GM12878 (cell line): Measurements from ENCODE around the gene SPCS2. TPM values are rescaled to one million over a fixed set of nuclear protein-coding genes. Genes with fewer than 3 reads are reported as not detected.
"Not testable (repeated sequence)": the region's sequence is repeated elsewhere in the genome, so short reads cannot be mapped to it uniquely, and the experiment has no call there.

Source experiments
- ATAC-seq: fragments of 200-7000 bp; cut with Tn5 transposase; 3 replicates; pipeline ENCODE4 v1.9.1; 2020; ENCODE audit warnings: mild to moderate bottlenecking, moderate library complexity
- BruUV-seq: library from RNA; stranded (reverse); fragments of 400-500 nt; replicated peaks from 2 replicates; lab custom pipeline; 2021; lab: Mats Ljungman, UMichigan
- CTCF ChIA-PET: fragments of 300-600 bp; sonication (Branson Sonifier 250); formaldehyde crosslinking; extraction: SDS; loops from one replicate; lab custom pipeline; 2021; ENCODE audit warnings: inconsistent platforms; lab: Yijun Ruan, JAX
- POLR2A ChIA-PET: fragments of 350-600 bp; formaldehyde crosslinking; extraction: SDS; loops from one replicate; lab custom pipeline; 2021; ENCODE audit warnings: inconsistent platforms; lab: Charles Lee
- RAD21 ChIA-PET: fragments of 300-600 bp; sonication (Branson Sonifier 250); formaldehyde crosslinking; loops from one replicate; lab custom pipeline; 2023; ENCODE audit warnings: antibody characterized with exemption; ENCODE audit not compliant: unreplicated experiment; lab: Charles Lee
- SMC1A ChIA-PET: fragments of 300-600 bp; sonication (Branson Sonifier 250); formaldehyde crosslinking; loops from one replicate; lab custom pipeline; 2023; ENCODE audit not compliant: unreplicated experiment, uncharacterized antibody; lab: Charles Lee
- DNase-seq: peaks from one replicate; pipeline ENCODE4 v3.0.0-alpha.2; 2011; ENCODE audit warnings: low read depth, low spot score
- FAIRE-seq: peaks from 3 replicates; lab custom pipeline; 2011; peaks lifted over from hg19 to GRCh38; lab: Jason Lieb, UNC
- H2AFZ ChIP-seq: 2 replicates; pipeline ENCODE4 v1.6.0; 2011; ENCODE audit warnings: low read depth, low read length, control low read depth; ENCODE audit not compliant: control insufficient read depth
- H3K27ac ChIP-seq: 2 replicates; pipeline ENCODE4 v1.5.1; 2011; ENCODE audit warnings: control low read depth; ENCODE audit not compliant: control insufficient read depth, insufficient read depth
- H3K27me3 ChIP-seq, 2 experiments: replicated peaks in 1 of 2; 2 replicates each; pipeline versions ENCODE4 v1.6.0 to v1.6.1; 2011; ENCODE audit warnings: low read length in 1 of 2; ENCODE audit not compliant: control insufficient read depth in 2 of 2, insufficient read depth in 2 of 2
- H3K36me3 ChIP-seq, 2 experiments: 2 replicates each; pipeline ENCODE4 v1.5.1; 2011; ENCODE audit warnings: low read length in 1 of 2; ENCODE audit not compliant: control insufficient read depth in 2 of 2, insufficient read depth in 2 of 2
- H3K4me1 ChIP-seq: 2 replicates; pipeline ENCODE4 v1.6.1; 2011; ENCODE audit warnings: mild to moderate bottlenecking, low read length, moderate library complexity, mixed read lengths; ENCODE audit not compliant: control insufficient read depth, insufficient read depth
- H3K4me2 ChIP-seq: 2 replicates; pipeline ENCODE4 v1.6.0; 2011; ENCODE audit warnings: control low read depth; ENCODE audit not compliant: control insufficient read depth, insufficient read depth
- H3K4me3 ChIP-seq: fragments of 200-600 bp; sonication (generic); 2 replicates; pipeline ENCODE4 v1.5.1; 2016
- H3K79me2 ChIP-seq: 2 replicates; pipeline ENCODE4 v1.6.0; 2011; ENCODE audit warnings: low read length; ENCODE audit not compliant: control insufficient read depth, insufficient read depth
- H3K9ac ChIP-seq: 2 replicates; pipeline ENCODE4 v1.8.0; 2011; ENCODE audit warnings: low read length, control low read depth, mixed read lengths; ENCODE audit not compliant: control insufficient read depth, insufficient read depth
- H3K9me3 ChIP-seq: replicated peaks from 3 replicates; pipeline ENCODE4 v1.5.1; 2011; ENCODE audit warnings: mild to moderate bottlenecking, low read length; ENCODE audit not compliant: control insufficient read depth, insufficient read depth
- H4K20me1 ChIP-seq: 2 replicates; pipeline ENCODE4 v1.6.0; 2011; ENCODE audit not compliant: control insufficient read depth, insufficient read depth
- CHD4 ChIP-seq: fragments of 200-600 bp; sonication (generic); IDR thresholded peaks from 2 replicates; pipeline ENCODE4 v1.6.1; 2016; ENCODE audit warnings: mild to moderate bottlenecking
- E2F4 ChIP-seq: IDR thresholded peaks from 2 replicates; pipeline ENCODE4 v1.6.1; 2012; ENCODE audit warnings: low read depth, low read length, improper control_type of control experiment
- FOXM1 ChIP-seq: IDR thresholded peaks from 2 replicates; pipeline ENCODE4 v1.6.1; 2012; ENCODE audit warnings: low read depth, mild to moderate bottlenecking, inconsistent platforms, low read length, moderate library complexity
- MXI1 ChIP-seq: fragments of 150-350 bp; IDR thresholded peaks from 2 replicates; pipeline ENCODE4 v1.6.1; 2011; ENCODE audit warnings: low read depth, mild to moderate bottlenecking, inconsistent platforms, low read length, improper control_type of control experiment
- STAT3 ChIP-seq: IDR thresholded peaks from 2 replicates; pipeline ENCODE4 v1.6.1; 2011; ENCODE audit warnings: low read depth, low read length, improper control_type of control experiment
- TAF1 ChIP-seq: IDR thresholded peaks from 2 replicates; pipeline ENCODE4 v1.6.1; 2011; ENCODE audit warnings: mild to moderate bottlenecking, low read depth, low read length, borderline replicate concordance
- TCF12 ChIP-seq: IDR thresholded peaks from 2 replicates; pipeline ENCODE4 v1.6.1; 2011; ENCODE audit warnings: low read depth, mild to moderate bottlenecking, low read length
- WRNIP1 ChIP-seq: IDR thresholded peaks from 2 replicates; pipeline ENCODE4 v1.6.1; 2011; ENCODE audit warnings: low read depth, low read length, improper control_type of control experiment, borderline replicate concordance
- YBX1 ChIP-seq: fragments of 450-650 bp; IDR thresholded peaks from 2 replicates; pipeline ENCODE4 v1.6.1; 2016; ENCODE audit warnings: antibody characterized with exemption
- ZNF687 ChIP-seq: fragments of 450-650 bp; IDR thresholded peaks from 2 replicates; pipeline ENCODE4 v1.6.1; 2017; ENCODE audit warnings: mild to moderate bottlenecking, moderate library complexity
- WGBS: methylation state at CpG from one replicate; pipeline ENCODE4 v1.1.6; 2016; ENCODE audit warnings: low lambda C conversion rate; ENCODE audit not compliant: insufficient replicate concordance, insufficient coverage; ENCODE audit errors: missing lambda C conversion rate; 5-methylcytosine and 5-hydroxymethylcytosine counted together
- in situ Hi-C: fragments of 300-500 bp; cut with MboI; formaldehyde crosslinking; loops from 9 replicates; pipeline ENCODE4 v1.14.3; 2018; ENCODE audit warnings: mixed read lengths
- intact Hi-C: fragments of 100-400 bp; cut with micrococcal nuclease; formaldehyde crosslinking; loops from one replicate; pipeline ENCODE4 v1.14.2; 2022; ENCODE audit not compliant: unreplicated experiment
- polyA plus RNA-seq, 11 experiments: library from polyadenylated mRNA; depleted of rRNA in 4 of 11; unstranded in 6 of 11; stranded (reverse) in 5 of 11; fragments of >200 nt; fragmentation: Nextera tagmentation in 4 of 11; fragmentation: Illumina TruSeq in 1 of 11; extraction: Ambion mirVana in 4 of 11; extraction: Trizol in 1 of 11; gene quantifications; 1 replicate in 1 of 11; 2 replicates in 10 of 11; pipeline versions ENCODE4 v1.2.1 to v1.2.3, GENCODE V29; 2011 to 2016; ENCODE audit warnings: inconsistent platforms in 2 of 11, missing spikeins in 2 of 11, low read depth in 1 of 11
- total RNA-seq, 4 experiments: library from RNA; depleted of rRNA in 3 of 4; stranded (reverse); fragments of >200 nt in 3 of 4; fragmentation: Illumina TruSeq in 1 of 4; extraction: Trizol in 1 of 4; gene quantifications; 2 replicates each; pipeline versions ENCODE4 v1.2.1 to v1.2.3, GENCODE V29; 2013 to 2021

The SPCS2 gene
- total and polyA plus RNA-seq, 10 of the 15 experiments (the other 5 are each of a cell fraction or from before 2014, with no cell fraction given): 40.7 to 661 (median 192) TPM

DNA sequence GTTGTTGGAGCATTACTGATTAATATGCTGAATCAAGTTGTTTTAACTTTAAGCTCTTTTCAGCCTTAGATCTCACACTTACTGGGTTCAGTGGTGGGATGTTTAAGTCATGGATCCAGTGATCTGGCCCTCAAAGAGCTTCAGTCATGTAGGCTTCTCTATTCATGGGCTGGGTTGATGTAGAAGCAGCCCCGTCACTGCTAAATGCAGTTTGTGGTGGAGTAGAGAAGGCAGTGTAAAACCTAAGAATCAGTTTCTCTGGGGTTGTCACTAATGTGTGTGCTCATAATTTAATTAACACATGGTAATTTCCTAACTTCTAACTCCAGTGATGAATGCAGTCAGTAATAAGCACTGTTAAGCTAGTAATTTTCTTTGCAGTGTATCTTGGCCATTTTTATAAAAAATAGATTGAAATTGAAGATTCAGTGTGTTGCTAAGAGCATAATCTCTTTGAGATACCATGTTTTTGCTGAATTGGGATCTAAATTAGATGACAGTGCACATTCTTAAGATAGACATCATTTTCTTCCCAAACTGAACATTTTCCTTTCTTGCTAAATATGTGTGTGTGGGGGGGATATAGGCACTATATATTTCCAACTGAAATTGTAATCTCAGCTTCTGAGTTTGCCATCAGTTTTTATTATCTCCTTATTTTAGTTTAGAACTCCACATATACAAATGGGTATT lies 9.0 kb downstream of the SPCS2 start:
- ChIA-PET SMC1A (interaction anchor here (0.8 to 1.8 kb wide), 6 partner anchors 8 to 185 kb away, joined by 3 to 5 read pairs (median 4); no protein-coding TSS in a partner anchor), POLR2A (no interaction called here), RAD21 (interaction anchor here (1.1 kb wide), 1 partner anchor 28 kb away, joined by 5 read pairs; no protein-coding TSS in a partner anchor), CTCF (interaction anchor here (1.0 to 1.2 kb wide), 3 partner anchors 18 to 101 kb away, joined by 3 to 4 read pairs (median 3); no protein-coding TSS in a partner anchor)
- peaks cover 10% of the 10 kb centered on the region; the same call in 1 of the 2 replicates for H4K20me1 ChIP-seq
- H3K27me3 ChIP-seq: no peaks in the 10 kb centered on the region
- no peak for TF ChIP-seq E2F4
- no peak for TF ChIP-seq TAF1
- TF ChIP-seq YBX1: no peak
- TF ChIP-seq CHD4: no peak
- TF ChIP-seq WRNIP1: no peak
- no peak for TF ChIP-seq TCF12
- TF ChIP-seq STAT3: no peak
- TF ChIP-seq MXI1: no peak
- TF ChIP-seq ZNF687: no peak
- TF ChIP-seq FOXM1: no peak
- no peaks in the 10 kb centered on the region; the same call in 2 of the 3 replicates for H3K9me3 ChIP-seq
- no peak overlapping the region for H3K27ac ChIP-seq
- peaks cover 100% of the 10 kb centered on the region for H3K79me2 ChIP-seq
- DNase-seq: no peak
- H3K4me2 ChIP-seq: peak overlapping the region; percentile 66
- 93% methylated on average over 1 of the region's 1 CpG for WGBS
- in situ Hi-C loops (no loop called here), intact Hi-C loops (no loop called here)
- H3K4me1 ChIP-seq: peaks cover 31% of the 10 kb centered on the region
- no TSS peak for BruUV-seq
- ATAC-seq: peak; percentile 62
- H3K36me3 ChIP-seq: peaks cover 0 to 13% of the 10 kb centered on the region in 2 experiments; a peak in 3 of 4 replicates
- no peak for FAIRE-seq
- H2AFZ ChIP-seq: no peak overlapping the region
- H3K9ac ChIP-seq: peak overlapping the region; percentile 16; the same call in 1 of the 2 replicates
- peak overlapping the region; percentile 13; the same call in 1 of the 2 replicates for H3K4me3 ChIP-seq

GRCh38 chr11:74960128-74960527 lies 11.1 kb downstream of the SPCS2 start:
- FAIRE-seq: not testable (repeated sequence)
- ChIA-PET CTCF (interaction anchor here (0.7 to 1.5 kb wide), 3 partner anchors 33 to 288 kb away, joined by 3 to 7 read pairs (median 3); no protein-coding TSS in a partner anchor), SMC1A (interaction anchor here (0.7 to 1.4 kb wide), 6 partner anchors 10 to 76 kb away, joined by 3 to 4 read pairs (median 3); partner anchors contain the start of genes SPCS2 and XRRA1)

More at GRCh38 chr11:74960128-74960527, 11.1 kb downstream of the SPCS2 start:
- RAD21 ChIA-PET: interaction anchor here (1.4 to 1.6 kb wide), 2 partner anchors 9 to 30 kb away, joined by 4 read pairs; no protein-coding TSS in a partner anchor
- POLR2A ChIA-PET: interaction anchor here (0.9 to 2.0 kb wide), 4 partner anchors 9 to 32 kb away, joined by 3 to 7 read pairs (median 4); partner anchors contain the start of gene NEU3
- peaks cover 99% of the 10 kb centered on the region for H3K79me2 ChIP-seq
- H3K9me3 ChIP-seq, H3K4me3 ChIP-seq, ATAC-seq, DNase-seq, H2AFZ ChIP-seq, BruUV-seq, H3K27ac ChIP-seq, in situ Hi-C loops, H3K4me2 ChIP-seq, H3K9ac ChIP-seq, H3K27me3 ChIP-seq, intact Hi-C loops: not testable (repeated sequence)
- H3K4me1 ChIP-seq: peaks cover 19% of the 10 kb centered on the region
- peaks cover 0 to 21% of the 10 kb centered on the region in 2 experiments; a peak in 2 of 4 replicates for H3K36me3 ChIP-seq
- 97% methylated on average over 6 of the region's 6 CpGs for WGBS
- H4K20me1 ChIP-seq: peaks cover 10% of the 10 kb centered on the region; the same call in 1 of the 2 replicates
